ENCODE data around the gene TRPM3. TPM values are rescaled to one million over a fixed set of nuclear protein-coding genes. Genes with fewer than 3 reads are reported as not detected.

Gene TRPM3
- total RNA-seq, 1 donor from 2014 or later: not detected

- H3K27me3 Mint-ChIP-seq (ENCODE audit: low read depth): peaks cover 3% of the 10 kb centered on the region
- intact Hi-C loops (cut with micrococcal nuclease): no loop called here
- no peak overlapping the region for H3K27ac Mint-ChIP-seq
- H3K9me3 Mint-ChIP-seq: no peaks in the 10 kb centered on the region
- no peak overlapping the region for H3K4me3 Mint-ChIP-seq (ENCODE audit: low read depth)
- H3K4me1 Mint-ChIP-seq (ENCODE audit: low read depth): no peaks in the 10 kb centered on the region
- no peak for DNase-seq (ENCODE audit: low spot score)
- no peaks in the 10 kb centered on the region for H3K36me3 Mint-ChIP-seq (ENCODE audit: low read depth)
Measured at GRCh38 chr9:70950270-70950669, 171.2 kb downstream of the TRPM3 start.

DNA sequence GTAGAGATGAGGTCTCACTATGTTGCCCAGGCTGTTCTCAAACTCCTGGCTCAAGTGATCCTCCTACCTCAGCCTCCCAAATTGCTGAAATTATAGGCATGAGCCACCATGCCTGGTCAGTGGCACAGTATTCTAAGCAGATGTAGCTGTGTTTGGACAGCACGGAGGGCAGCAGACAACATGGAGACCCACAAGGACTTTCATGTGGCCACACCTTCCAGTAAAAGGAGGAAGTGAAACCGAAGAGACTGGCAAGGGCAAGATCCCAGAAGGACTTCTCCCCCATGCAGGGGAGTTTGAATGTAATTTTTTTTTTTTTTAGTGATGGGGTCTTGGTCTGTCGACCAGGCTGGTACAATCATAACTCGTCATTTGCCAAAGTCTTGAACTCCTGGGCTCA lies 172.2 kb downstream of the TRPM3 start:
- no peaks in the 10 kb centered on the region for H3K4me1 Mint-ChIP-seq (ENCODE audit: low read depth)
- no peaks in the 10 kb centered on the region for H3K9me3 Mint-ChIP-seq
- H3K27ac Mint-ChIP-seq: no peak overlapping the region
- no peaks in the 10 kb centered on the region for H3K36me3 Mint-ChIP-seq (ENCODE audit: low read depth)
- intact Hi-C loops (cut with micrococcal nuclease): no loop called here
- no peak for DNase-seq (ENCODE audit: low spot score)
- peaks cover 3% of the 10 kb centered on the region for H3K27me3 Mint-ChIP-seq (ENCODE audit: low read depth)
- H3K4me3 Mint-ChIP-seq (ENCODE audit: low read depth): no peak overlapping the region

GRCh38 chr9:70948744-70949143 lies 172.7 kb downstream of the TRPM3 start:
- no peaks in the 10 kb centered on the region for H3K9me3 Mint-ChIP-seq
- no peaks in the 10 kb centered on the region for H3K4me1 Mint-ChIP-seq (ENCODE audit: low read depth)
- intact Hi-C loops (cut with micrococcal nuclease): no loop called here
- H3K4me3 Mint-ChIP-seq (ENCODE audit: low read depth): no peak overlapping the region
- H3K27ac Mint-ChIP-seq: no peak overlapping the region
- DNase-seq (ENCODE audit: low spot score): no peak
- H3K36me3 Mint-ChIP-seq (ENCODE audit: low read depth): no peaks in the 10 kb centered on the region
- H3K27me3 Mint-ChIP-seq (ENCODE audit: low read depth): peaks cover 3% of the 10 kb centered on the region

DNA sequence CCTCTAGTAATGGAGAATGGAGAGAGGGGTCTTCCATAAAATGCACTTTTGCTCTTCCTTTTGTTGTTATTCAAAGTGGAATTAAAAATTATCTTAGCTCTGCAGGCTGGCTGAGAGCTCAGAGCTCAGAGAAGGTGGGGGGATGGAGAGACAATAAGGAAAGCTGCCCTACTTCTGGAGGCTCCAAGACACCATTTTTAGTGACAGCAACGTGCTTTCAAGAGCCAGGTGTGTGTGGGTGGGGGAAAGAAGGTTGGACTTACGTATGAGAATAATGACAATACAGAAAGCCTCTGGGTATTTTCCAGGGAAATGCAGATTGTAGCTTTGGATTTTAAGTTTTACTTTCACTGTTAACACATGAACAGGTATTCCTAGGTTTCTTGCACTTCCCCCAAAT lies 173.9 kb downstream of the TRPM3 start:
- Mint-ChIP-seq H3K27me3 (ENCODE audit: low read depth) (peaks cover 3% of the 10 kb centered on the region), H3K4me3 (ENCODE audit: low read depth) (no peak overlapping the region), H3K27ac (no peak overlapping the region), H3K9me3 (no peaks in the 10 kb centered on the region), H3K4me1 (ENCODE audit: low read depth) (no peaks in the 10 kb centered on the region), H3K36me3 (ENCODE audit: low read depth) (no peaks in the 10 kb centered on the region)
- intact Hi-C loops (cut with micrococcal nuclease): no loop called here
- no peak for DNase-seq (ENCODE audit: low spot score)

- Mint-ChIP-seq H3K36me3 (ENCODE audit: low read depth) (no peaks in the 10 kb centered on the region), H3K4me1 (ENCODE audit: low read depth) (no peaks in the 10 kb centered on the region), H3K27me3 (ENCODE audit: low read depth) (peaks cover 3% of the 10 kb centered on the region), H3K27ac (no peak overlapping the region), H3K9me3 (no peaks in the 10 kb centered on the region), H3K4me3 (ENCODE audit: low read depth) (no peak overlapping the region)
- DNase-seq (ENCODE audit: low spot score): no peak
- intact Hi-C loops (cut with micrococcal nuclease): no loop called here
Measured at GRCh38 chr9:70947086-70947485, 174.3 kb downstream of the TRPM3 start.

DNA sequence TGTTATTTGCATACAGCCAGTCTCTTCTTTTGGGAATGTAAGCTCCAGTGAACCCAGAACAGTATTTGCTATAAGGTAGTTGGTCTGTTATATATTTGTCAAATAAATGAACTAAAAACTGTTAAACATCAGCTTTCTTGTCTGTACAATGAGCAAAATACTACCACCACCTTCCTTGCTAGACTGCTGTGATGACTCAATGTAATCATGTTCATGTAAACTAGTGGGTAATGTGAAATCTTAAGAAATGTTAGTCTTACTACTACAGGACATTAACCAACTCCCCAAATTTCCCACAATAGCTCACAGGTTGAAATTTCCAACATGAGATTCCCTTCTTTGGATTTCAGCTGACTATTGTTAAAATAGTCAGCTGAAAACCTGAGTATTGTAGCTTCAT lies 176.1 kb downstream of the TRPM3 start:
- intact Hi-C loops (cut with micrococcal nuclease): no loop called here
- no peak overlapping the region for H3K27ac Mint-ChIP-seq
- peaks cover 2% of the 10 kb centered on the region for H3K27me3 Mint-ChIP-seq (ENCODE audit: low read depth)
- H3K9me3 Mint-ChIP-seq: no peaks in the 10 kb centered on the region
- DNase-seq (ENCODE audit: low spot score): no peak
- no peak overlapping the region for H3K4me3 Mint-ChIP-seq (ENCODE audit: low read depth)
- no peaks in the 10 kb centered on the region for H3K4me1 Mint-ChIP-seq (ENCODE audit: low read depth)
- no peaks in the 10 kb centered on the region for H3K36me3 Mint-ChIP-seq (ENCODE audit: low read depth)

DNA sequence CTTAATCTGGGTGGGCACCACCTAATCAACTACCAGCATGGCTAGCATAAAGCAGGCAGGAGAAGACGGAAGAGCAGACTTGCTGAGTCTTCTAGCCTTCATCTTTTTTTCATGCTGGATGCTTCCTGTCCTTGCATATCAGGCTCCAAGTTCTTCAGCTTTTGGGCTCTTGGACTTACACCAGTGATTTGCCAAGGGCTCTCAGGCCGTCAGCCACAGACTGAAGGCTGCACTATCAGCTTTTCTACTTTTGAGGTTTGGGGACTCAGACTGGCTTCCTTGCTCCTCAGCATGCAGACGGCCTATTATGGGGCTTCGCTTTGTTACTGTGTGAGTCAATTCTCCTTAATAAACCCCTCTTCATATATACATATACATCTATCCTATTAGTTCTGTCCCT lies 180.2 kb downstream of the TRPM3 start:
- Mint-ChIP-seq H3K36me3 (ENCODE audit: low read depth) (no peaks in the 10 kb centered on the region), H3K27ac (no peak overlapping the region), H3K27me3 (ENCODE audit: low read depth) (no peaks in the 10 kb centered on the region), H3K4me3 (ENCODE audit: low read depth) (no peak overlapping the region), H3K9me3 (no peaks in the 10 kb centered on the region), H3K4me1 (ENCODE audit: low read depth) (no peaks in the 10 kb centered on the region)
- no peak for DNase-seq (ENCODE audit: low spot score)
- intact Hi-C loops (cut with micrococcal nuclease): no loop called here

- intact Hi-C loops (cut with micrococcal nuclease): no loop called here
- no peak overlapping the region for H3K27ac Mint-ChIP-seq
- H3K9me3 Mint-ChIP-seq: no peaks in the 10 kb centered on the region
- no peaks in the 10 kb centered on the region for H3K27me3 Mint-ChIP-seq (ENCODE audit: low read depth)
- DNase-seq (ENCODE audit: low spot score): no peak
- H3K36me3 Mint-ChIP-seq (ENCODE audit: low read depth): no peaks in the 10 kb centered on the region
- H3K4me3 Mint-ChIP-seq (ENCODE audit: low read depth): no peak overlapping the region
- no peaks in the 10 kb centered on the region for H3K4me1 Mint-ChIP-seq (ENCODE audit: low read depth)
Measured at GRCh38 chr9:70940605-70941004, 180.8 kb downstream of the TRPM3 start.

- no peak for DNase-seq (ENCODE audit: low spot score)
- Mint-ChIP-seq H3K9me3 (no peaks in the 10 kb centered on the region), H3K27ac (no peak overlapping the region), H3K27me3 (ENCODE audit: low read depth) (no peaks in the 10 kb centered on the region), H3K4me1 (ENCODE audit: low read depth) (no peaks in the 10 kb centered on the region), H3K36me3 (ENCODE audit: low read depth) (no peaks in the 10 kb centered on the region), H3K4me3 (ENCODE audit: low read depth) (no peak overlapping the region)
- intact Hi-C loops (cut with micrococcal nuclease): no loop called here
Measured at GRCh38 chr9:70936536-70936935, 184.9 kb downstream of the TRPM3 start.

- Mint-ChIP-seq H3K27me3 (ENCODE audit: low read depth) (no peaks in the 10 kb centered on the region), H3K4me1 (ENCODE audit: low read depth) (no peaks in the 10 kb centered on the region), H3K36me3 (ENCODE audit: low read depth) (no peaks in the 10 kb centered on the region), H3K9me3 (no peaks in the 10 kb centered on the region), H3K4me3 (ENCODE audit: low read depth) (no peak overlapping the region), H3K27ac (no peak overlapping the region)
- intact Hi-C loops (cut with micrococcal nuclease): no loop called here
- DNase-seq (ENCODE audit: low spot score): no peak
Measured at GRCh38 chr9:70935856-70936255, 185.6 kb downstream of the TRPM3 start.

DNA sequence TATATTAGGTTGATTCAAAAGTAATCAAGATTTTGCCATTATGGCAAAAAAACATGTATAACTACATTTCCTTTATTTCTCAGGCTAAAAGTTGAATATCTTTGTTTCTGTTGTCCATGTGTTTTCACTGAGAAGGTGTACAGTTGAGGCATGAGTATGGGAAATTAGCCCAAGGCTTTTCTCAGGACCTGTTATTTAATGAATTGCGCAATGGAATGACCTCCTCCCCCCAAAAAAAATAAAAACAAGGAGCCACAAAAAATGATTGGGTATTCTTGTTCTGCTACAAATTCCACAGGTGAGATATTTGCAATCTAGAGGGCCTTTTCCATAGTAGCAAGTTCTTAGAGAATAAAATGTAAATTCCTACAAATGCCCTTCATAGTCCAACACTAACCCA lies 186.8 kb downstream of the TRPM3 start:
- H3K36me3 Mint-ChIP-seq (ENCODE audit: low read depth): no peaks in the 10 kb centered on the region
- no peak for DNase-seq (ENCODE audit: low spot score)
- H3K9me3 Mint-ChIP-seq: no peaks in the 10 kb centered on the region
- no peak overlapping the region for H3K27ac Mint-ChIP-seq
- no peaks in the 10 kb centered on the region for H3K4me1 Mint-ChIP-seq (ENCODE audit: low read depth)
- no peak overlapping the region for H3K4me3 Mint-ChIP-seq (ENCODE audit: low read depth)
- no peaks in the 10 kb centered on the region for H3K27me3 Mint-ChIP-seq (ENCODE audit: low read depth)
- intact Hi-C loops (cut with micrococcal nuclease): no loop called here

DNA sequence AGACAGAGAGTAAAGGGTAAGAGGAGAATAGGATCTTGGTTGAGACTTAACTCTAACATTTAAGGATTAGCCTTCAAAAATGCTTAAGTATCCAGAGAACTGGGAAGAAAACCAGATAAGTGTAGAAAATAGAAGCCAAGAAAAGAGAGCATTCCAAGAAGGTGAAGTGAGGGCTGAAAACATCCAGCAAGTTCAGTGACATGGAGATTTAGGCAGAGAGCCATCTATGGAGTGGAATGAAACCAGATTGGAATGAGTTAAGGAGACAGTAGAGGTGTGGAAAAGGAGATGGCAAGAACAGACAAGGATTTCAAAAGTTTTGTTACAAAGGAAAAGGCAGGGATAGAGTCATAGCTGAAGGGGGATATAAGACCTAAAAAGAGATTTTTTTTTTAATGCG lies 188.1 kb downstream of the TRPM3 start:
- no peaks in the 10 kb centered on the region for H3K27me3 Mint-ChIP-seq (ENCODE audit: low read depth)
- H3K4me1 Mint-ChIP-seq (ENCODE audit: low read depth): no peaks in the 10 kb centered on the region
- no peak for DNase-seq (ENCODE audit: low spot score)
- H3K9me3 Mint-ChIP-seq: no peaks in the 10 kb centered on the region
- no peak overlapping the region for H3K4me3 Mint-ChIP-seq (ENCODE audit: low read depth)
- no peak overlapping the region for H3K27ac Mint-ChIP-seq
- H3K36me3 Mint-ChIP-seq (ENCODE audit: low read depth): no peaks in the 10 kb centered on the region
- intact Hi-C loops (cut with micrococcal nuclease): no loop called here

- intact Hi-C loops (cut with micrococcal nuclease): no loop called here
- Mint-ChIP-seq H3K27me3 (ENCODE audit: low read depth) (no peaks in the 10 kb centered on the region), H3K4me3 (ENCODE audit: low read depth) (no peak overlapping the region), H3K4me1 (ENCODE audit: low read depth) (no peaks in the 10 kb centered on the region), H3K9me3 (no peaks in the 10 kb centered on the region), H3K27ac (no peak overlapping the region), H3K36me3 (ENCODE audit: low read depth) (no peaks in the 10 kb centered on the region)
- DNase-seq (ENCODE audit: low spot score): no peak
Measured at GRCh38 chr9:70932097-70932496, 189.3 kb downstream of the TRPM3 start.

DNA sequence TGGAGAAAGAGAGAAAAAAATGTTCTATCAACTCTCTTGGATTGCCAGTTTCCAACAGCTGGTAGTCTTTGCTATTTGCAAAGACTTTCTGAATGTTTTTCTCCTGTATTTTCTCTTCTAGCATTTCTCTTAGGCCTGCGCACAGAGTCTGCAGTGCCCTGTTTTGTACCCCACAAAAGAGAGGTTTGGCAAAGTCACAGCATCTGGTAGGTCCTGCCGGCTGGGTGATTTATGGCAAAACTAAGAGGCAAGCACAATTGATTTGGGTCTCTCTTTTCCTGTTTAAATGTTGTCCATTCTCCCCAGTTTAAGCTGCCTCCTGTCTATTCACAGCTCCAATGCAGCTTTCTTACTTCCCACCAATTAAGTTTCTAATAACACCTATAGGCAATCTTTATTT lies 193.9 kb downstream of the TRPM3 start:
- Mint-ChIP-seq H3K9me3 (no peaks in the 10 kb centered on the region), H3K4me3 (ENCODE audit: low read depth) (no peak overlapping the region), H3K4me1 (ENCODE audit: low read depth) (no peaks in the 10 kb centered on the region), H3K27ac (no peak overlapping the region), H3K27me3 (ENCODE audit: low read depth) (no peaks in the 10 kb centered on the region), H3K36me3 (ENCODE audit: low read depth) (no peaks in the 10 kb centered on the region)
- intact Hi-C loops (cut with micrococcal nuclease): loop anchor here (10.0 kb wide), 1 partner anchor 317 kb away; no protein-coding TSS in a partner anchor
- DNase-seq (ENCODE audit: low spot score): no peak

Measured in activated T-helper 2 cell treated with anti-CD3 and anti-CD28 coated beads, Interferon-gamma antibody, Interleukin-2, Interleukin-4, amounts not matched to agents 10 μg/mL and 5 μg/mL and 100 μg/mL, durations not matched to agents 14 hours and 24 hours and 36 hours (primary cell).